Measurements from ENCODE around the gene GPBP1L1. TPM values are rescaled to one million over a fixed set of nuclear protein-coding genes. Genes with fewer than 3 reads are reported as not detected.
"Not testable (repeated sequence)": the region's sequence is repeated elsewhere in the genome, so short reads cannot be mapped to it uniquely, and the experiment has no call there.

Gene GPBP1L1
- total RNA-seq, 1 experiment from 2014 or later, result 116 TPM

GRCh38 chr1:45723248-45723930, 37.1 kb upstream of the GPBP1L1 start:
- Mint-ChIP-seq H3K4me1 (ENCODE audit: insufficient read depth, unreplicated experiment) (peaks cover 6% of the 10 kb centered on the region), H3K27ac (ENCODE audit: low read depth, unreplicated experiment) (no peak overlapping the region), H3K4me3 (ENCODE audit: unreplicated experiment) (no peak overlapping the region), H3K27me3 (ENCODE audit: insufficient read depth, unreplicated experiment) (no peaks in the 10 kb centered on the region), H3K36me3 (ENCODE audit: insufficient read depth, unreplicated experiment) (peaks cover 11% of the 10 kb centered on the region), H3K9me3 (ENCODE audit: unreplicated experiment) (no peaks in the 10 kb centered on the region)
- DNase-seq (ENCODE audit: unreplicated experiment), result no peak
- CTCF ChIA-PET, result no interaction called here
- POLR2A ChIA-PET, result no interaction called here
- intact Hi-C loops (cut with micrococcal nuclease), result no loop called here
- TF ChIP-seq CTCF (IDR thresholded peaks at IDR 0.05; ENCODE audit: unreplicated experiment), result no peak
- BruUV-seq (replicated peaks), result no TSS peak

GRCh38 chr1:45722809-45723208, 36.5 kb upstream of the GPBP1L1 start:
- Mint-ChIP-seq H3K4me1 (ENCODE audit: insufficient read depth, unreplicated experiment) (peaks cover 6% of the 10 kb centered on the region), H3K9me3 (ENCODE audit: unreplicated experiment) (no peaks in the 10 kb centered on the region), H3K27me3 (ENCODE audit: insufficient read depth, unreplicated experiment) (no peaks in the 10 kb centered on the region), H3K4me3 (ENCODE audit: unreplicated experiment) (no peak overlapping the region), H3K36me3 (ENCODE audit: insufficient read depth, unreplicated experiment) (peaks cover 10% of the 10 kb centered on the region), H3K27ac (ENCODE audit: low read depth, unreplicated experiment) (no peak overlapping the region)
- ChIA-PET CTCF (no interaction called here), POLR2A (no interaction called here)
- no peak for TF ChIP-seq CTCF (IDR thresholded peaks at IDR 0.05; ENCODE audit: unreplicated experiment)
- DNase-seq (ENCODE audit: unreplicated experiment), result peak; percentile 4
- BruUV-seq (replicated peaks), result no TSS peak
- intact Hi-C loops (cut with micrococcal nuclease), result no loop called here

- POLR2A ChIA-PET, result no interaction called here
- peaks cover 6% of the 10 kb centered on the region for H3K4me1 Mint-ChIP-seq (ENCODE audit: insufficient read depth, unreplicated experiment)
- H3K27ac Mint-ChIP-seq (ENCODE audit: low read depth, unreplicated experiment), result no peak overlapping the region
- intact Hi-C loops (cut with micrococcal nuclease), result no loop called here
- no peaks in the 10 kb centered on the region for H3K27me3 Mint-ChIP-seq (ENCODE audit: insufficient read depth, unreplicated experiment)
- DNase-seq (ENCODE audit: unreplicated experiment), result no peak
- H3K36me3 Mint-ChIP-seq (ENCODE audit: insufficient read depth, unreplicated experiment), result peaks cover 14% of the 10 kb centered on the region
- H3K4me3 Mint-ChIP-seq (ENCODE audit: unreplicated experiment), result no peak overlapping the region
- TF ChIP-seq CTCF (IDR thresholded peaks at IDR 0.05; ENCODE audit: unreplicated experiment), result no peak
- no TSS peak for BruUV-seq (replicated peaks)
- CTCF ChIA-PET, result no interaction called here
- no peaks in the 10 kb centered on the region for H3K9me3 Mint-ChIP-seq (ENCODE audit: unreplicated experiment)
These were observed 34.9 kb upstream of the GPBP1L1 start for GRCh38 chr1:45721207-45721606.

GRCh38 chr1:45718289-45718688, 32.0 kb upstream of the GPBP1L1 start:
- intact Hi-C loops (cut with micrococcal nuclease), result no loop called here
- no peak for DNase-seq (ENCODE audit: unreplicated experiment)
- Mint-ChIP-seq H3K4me3 (ENCODE audit: unreplicated experiment) (no peak overlapping the region), H3K4me1 (ENCODE audit: insufficient read depth, unreplicated experiment) (peaks cover 6% of the 10 kb centered on the region), H3K27me3 (ENCODE audit: insufficient read depth, unreplicated experiment) (no peaks in the 10 kb centered on the region), H3K36me3 (ENCODE audit: insufficient read depth, unreplicated experiment) (peaks cover 37% of the 10 kb centered on the region), H3K27ac (ENCODE audit: low read depth, unreplicated experiment) (no peak overlapping the region), H3K9me3 (ENCODE audit: unreplicated experiment) (no peaks in the 10 kb centered on the region)
- POLR2A ChIA-PET, result interaction anchor here (0.6 kb wide), 1 partner anchor 436 kb away, joined by 4 read pairs; no protein-coding TSS in a partner anchor
- no peak for TF ChIP-seq CTCF (IDR thresholded peaks at IDR 0.05; ENCODE audit: unreplicated experiment)
- CTCF ChIA-PET, result interaction anchor here (0.6 to 0.9 kb wide), 2 partner anchors 14 to 22 kb away, joined by 3 read pairs; no protein-coding TSS in a partner anchor
- BruUV-seq (replicated peaks), result no TSS peak

GRCh38 chr1:45717386-45717785, 31.1 kb upstream of the GPBP1L1 start:
- H3K27me3 Mint-ChIP-seq (ENCODE audit: insufficient read depth, unreplicated experiment); H3K27ac Mint-ChIP-seq (ENCODE audit: low read depth, unreplicated experiment); H3K9me3 Mint-ChIP-seq (ENCODE audit: unreplicated experiment); BruUV-seq (replicated peaks); intact Hi-C loops (cut with micrococcal nuclease); H3K4me3 Mint-ChIP-seq (ENCODE audit: unreplicated experiment); POLR2A ChIA-PET; H3K4me1 Mint-ChIP-seq (ENCODE audit: insufficient read depth, unreplicated experiment): not testable (repeated sequence)
- H3K36me3 Mint-ChIP-seq (ENCODE audit: insufficient read depth, unreplicated experiment), result peaks cover 37% of the 10 kb centered on the region
- CTCF ChIA-PET, result interaction anchor here (0.7 to 0.9 kb wide), 3 partner anchors 15 to 1873 kb away, joined by 3 read pairs; no protein-coding TSS in a partner anchor
- DNase-seq (ENCODE audit: unreplicated experiment), result peak; percentile 20
